ENCODE measurements around the gene TTPAL.

GRCh38 chr20:44432618-44433577 is 42.8 kb upstream of the TTPAL start:
- TF ChIP-seq FOXM1 (IDR thresholded peaks at IDR 0.05; ENCODE audit: borderline replicate concordance) (no peak), L3MBTL2 (conservative IDR thresholded peaks at IDR 0.05) (no peak), SP1 (IDR thresholded peaks at IDR 0.05) (no peak)

Data from HEK293T (cell line).